Neural progenitor cell (in vitro differentiated cells): ENCODE measurements around the gene SRP72.

ENCODE experiments used
- EZH2 ChIP-seq: fragments of 200-600 bp; sonication (generic); IDR thresholded peaks from 2 replicates; pipeline ENCODE4 v1.6.1; 2017; ENCODE audit warnings: antibody characterized with exemption, mild to moderate bottlenecking, moderate library complexity
- TF ChIP-seq, protein P1 (sequence below): fragments of 200-600 bp; sonication (generic); IDR thresholded peaks from 2 replicates; pipeline ENCODE4 v1.5.1; 2017; ENCODE audit warnings: antibody characterized with exemption, mild to moderate bottlenecking

DNA sequence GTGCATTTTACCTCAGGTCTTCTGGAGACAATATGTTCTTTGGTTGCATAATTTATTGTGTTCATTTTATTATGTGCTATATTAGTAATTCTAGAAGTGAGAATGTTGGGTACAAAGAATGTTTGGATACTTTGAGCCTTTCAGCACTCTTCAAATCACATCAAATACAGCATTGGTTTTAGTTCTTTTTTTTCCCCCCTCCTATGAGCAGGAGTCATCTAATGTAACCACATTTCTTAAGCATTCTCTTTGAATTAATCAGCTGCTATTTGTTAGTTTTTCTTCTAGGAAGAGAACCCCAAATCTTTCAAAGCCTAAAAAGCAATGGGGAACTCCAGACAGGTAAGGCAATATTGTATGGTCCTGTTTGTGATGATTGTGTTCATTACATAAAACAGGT lies 84.9 kb downstream of the SRP72 start:
- TF ChIP-seq, protein P1, sequence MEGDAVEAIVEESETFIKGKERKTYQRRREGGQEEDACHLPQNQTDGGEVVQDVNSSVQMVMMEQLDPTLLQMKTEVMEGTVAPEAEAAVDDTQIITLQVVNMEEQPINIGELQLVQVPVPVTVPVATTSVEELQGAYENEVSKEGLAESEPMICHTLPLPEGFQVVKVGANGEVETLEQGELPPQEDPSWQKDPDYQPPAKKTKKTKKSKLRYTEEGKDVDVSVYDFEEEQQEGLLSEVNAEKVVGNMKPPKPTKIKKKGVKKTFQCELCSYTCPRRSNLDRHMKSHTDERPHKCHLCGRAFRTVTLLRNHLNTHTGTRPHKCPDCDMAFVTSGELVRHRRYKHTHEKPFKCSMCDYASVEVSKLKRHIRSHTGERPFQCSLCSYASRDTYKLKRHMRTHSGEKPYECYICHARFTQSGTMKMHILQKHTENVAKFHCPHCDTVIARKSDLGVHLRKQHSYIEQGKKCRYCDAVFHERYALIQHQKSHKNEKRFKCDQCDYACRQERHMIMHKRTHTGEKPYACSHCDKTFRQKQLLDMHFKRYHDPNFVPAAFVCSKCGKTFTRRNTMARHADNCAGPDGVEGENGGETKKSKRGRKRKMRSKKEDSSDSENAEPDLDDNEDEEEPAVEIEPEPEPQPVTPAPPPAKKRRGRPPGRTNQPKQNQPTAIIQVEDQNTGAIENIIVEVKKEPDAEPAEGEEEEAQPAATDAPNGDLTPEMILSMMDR = no peak
- no peak for TF ChIP-seq EZH2
